ENCODE measurements around the gene IQSEC3. TPM values are rescaled to one million over a fixed set of nuclear protein-coding genes. Genes with fewer than 3 reads are reported as not detected.
"Not testable (repeated sequence)": the region's sequence is repeated elsewhere in the genome, so short reads cannot be mapped to it uniquely, and the experiment has no call there.

The IQSEC3 gene
- total and polyA plus RNA-seq, 4 donors = 0.29 to 7.5 (median 1.5) TPM

GRCh38 chr12:56683-57346, 9.8 kb upstream of the IQSEC3 start:
- Histone ChIP-seq H3K36me3 (ENCODE audit: control insufficient read depth in 4 of 4, insufficient read depth in 4 of 4, low read length in 4 of 4) (no peaks in the 10 kb centered on the region), H3K4me3 (no peak overlapping the region), H3K27me3 (ENCODE audit: control insufficient read depth in 3 of 3, insufficient read depth in 3 of 3, low read length in 2 of 3) (peaks cover 2 to 10% (median 6%) of the 10 kb centered on the region in 3 donors), H3K9me3 (ENCODE audit: control insufficient read depth in 4 of 4, insufficient read depth in 3 of 4, low read length in 3 of 4) (peaks cover 0 to 9% (median 1%) of the 10 kb centered on the region in 4 donors), H3K9ac (ENCODE audit: insufficient read depth in 1 of 2, low read length in 2 of 2) (no peak overlapping the region), H3K4me1 (ENCODE audit: control insufficient read depth in 5 of 5, insufficient read depth in 5 of 5, low read length in 5 of 5) (no peaks in the 10 kb centered on the region), H3K27ac (ENCODE audit: low read depth in 1 of 2, low read length in 1 of 2) (no peak overlapping the region)
- ATAC-seq (ENCODE audit: insufficient read depth, low FRiP score) = no peak
- DNase-seq = no peak
- TF ChIP-seq CTCF (IDR thresholded peaks at IDR 0.05; ENCODE audit: control extremely low read depth, extremely low read depth) = no peak
- WGBS, 2 donors = 64 to 68% methylated on average over 7 of the region's 7 CpGs

GRCh38 chr12:57539-57938, 9.0 kb upstream of the IQSEC3 start:
- Histone ChIP-seq H3K4me3 (no peak overlapping the region), H3K9ac (ENCODE audit: insufficient read depth in 1 of 2, low read length in 2 of 2) (no peak overlapping the region), H3K9me3 (ENCODE audit: control insufficient read depth in 4 of 4, insufficient read depth in 3 of 4, low read length in 3 of 4) (peaks cover 0 to 7% (median 1%) of the 10 kb centered on the region in 4 donors), H3K27me3 (ENCODE audit: control insufficient read depth in 3 of 3, insufficient read depth in 3 of 3, low read length in 2 of 3) (peaks cover 2 to 9% (median 6%) of the 10 kb centered on the region in 3 donors), H3K4me1 (ENCODE audit: control insufficient read depth in 5 of 5, insufficient read depth in 5 of 5, low read length in 5 of 5) (no peaks in the 10 kb centered on the region), H3K36me3 (ENCODE audit: control insufficient read depth in 4 of 4, insufficient read depth in 4 of 4, low read length in 4 of 4) (no peaks in the 10 kb centered on the region), H3K27ac (ENCODE audit: low read depth in 1 of 2, low read length in 1 of 2) (no peak overlapping the region)
- no peak for TF ChIP-seq CTCF (IDR thresholded peaks at IDR 0.05; ENCODE audit: control extremely low read depth, extremely low read depth)
- ATAC-seq (ENCODE audit: insufficient read depth, low FRiP score) = no peak
- DNase-seq = no peak
- WGBS, 2 donors = 79 to 80% methylated on average over 7 of the region's 7 CpGs

- Histone ChIP-seq H3K9me3 (ENCODE audit: control insufficient read depth in 4 of 4, insufficient read depth in 3 of 4, low read length in 3 of 4) (peaks cover 0 to 7% (median 1%) of the 10 kb centered on the region in 4 donors), H3K9ac (ENCODE audit: insufficient read depth in 1 of 2, low read length in 2 of 2) (no peak overlapping the region), H3K27ac (ENCODE audit: low read depth in 1 of 2, low read length in 1 of 2) (no peak overlapping the region), H3K36me3 (ENCODE audit: control insufficient read depth in 4 of 4, insufficient read depth in 4 of 4, low read length in 4 of 4) (no peaks in the 10 kb centered on the region), H3K4me1 (ENCODE audit: control insufficient read depth in 5 of 5, insufficient read depth in 5 of 5, low read length in 5 of 5) (no peaks in the 10 kb centered on the region), H3K27me3 (ENCODE audit: control insufficient read depth in 3 of 3, insufficient read depth in 3 of 3, low read length in 2 of 3) (peaks cover 2 to 9% (median 3%) of the 10 kb centered on the region in 3 donors), H3K4me3 (no peak overlapping the region)
- TF ChIP-seq CTCF (IDR thresholded peaks at IDR 0.05; ENCODE audit: control extremely low read depth, extremely low read depth) = no peak
- DNase-seq (no peak), ATAC-seq (ENCODE audit: insufficient read depth, low FRiP score) (no peak)
Observed at GRCh38 chr12:58832-59231, 7.7 kb upstream of the IQSEC3 start.

- not testable (repeated sequence) for H3K27me3 ChIP-seq (ENCODE audit: control insufficient read depth in 3 of 3, insufficient read depth in 3 of 3, low read length in 2 of 3); H3K4me1 ChIP-seq (ENCODE audit: control insufficient read depth in 5 of 5, insufficient read depth in 5 of 5, low read length in 5 of 5); H3K9me3 ChIP-seq (ENCODE audit: control insufficient read depth in 4 of 4, insufficient read depth in 3 of 4, low read length in 3 of 4); H3K4me3 ChIP-seq; ATAC-seq (ENCODE audit: insufficient read depth, low FRiP score); DNase-seq; H3K27ac ChIP-seq (ENCODE audit: low read depth in 1 of 2, low read length in 1 of 2); H3K36me3 ChIP-seq (ENCODE audit: control insufficient read depth in 4 of 4, insufficient read depth in 4 of 4, low read length in 4 of 4); H3K9ac ChIP-seq (ENCODE audit: insufficient read depth in 1 of 2, low read length in 2 of 2)
Observed at GRCh38 chr12:61845-62244, 4.7 kb upstream of the IQSEC3 start.

GRCh38 chr12:65491-66063, 990 bp upstream of the IQSEC3 start:
- H3K27me3 ChIP-seq (ENCODE audit: control insufficient read depth in 3 of 3, insufficient read depth in 3 of 3, low read length in 2 of 3); H3K4me3 ChIP-seq; H3K9ac ChIP-seq (ENCODE audit: insufficient read depth in 1 of 2, low read length in 2 of 2); ATAC-seq (ENCODE audit: insufficient read depth, low FRiP score); H3K27ac ChIP-seq (ENCODE audit: low read depth in 1 of 2, low read length in 1 of 2); DNase-seq; H3K4me1 ChIP-seq (ENCODE audit: control insufficient read depth in 5 of 5, insufficient read depth in 5 of 5, low read length in 5 of 5); H3K36me3 ChIP-seq (ENCODE audit: control insufficient read depth in 4 of 4, insufficient read depth in 4 of 4, low read length in 4 of 4); H3K9me3 ChIP-seq (ENCODE audit: control insufficient read depth in 4 of 4, insufficient read depth in 3 of 4, low read length in 3 of 4): not testable (repeated sequence)
- WGBS, 2 donors = 54 to 69% methylated on average over 4 of the region's 4 CpGs

- not testable (repeated sequence) for H3K27ac ChIP-seq (ENCODE audit: low read depth in 1 of 2, low read length in 1 of 2); H3K9ac ChIP-seq (ENCODE audit: insufficient read depth in 1 of 2, low read length in 2 of 2); H3K9me3 ChIP-seq (ENCODE audit: control insufficient read depth in 4 of 4, insufficient read depth in 3 of 4, low read length in 3 of 4); H3K27me3 ChIP-seq (ENCODE audit: control insufficient read depth in 3 of 3, insufficient read depth in 3 of 3, low read length in 2 of 3); H3K4me3 ChIP-seq; H3K4me1 ChIP-seq (ENCODE audit: control insufficient read depth in 5 of 5, insufficient read depth in 5 of 5, low read length in 5 of 5); H3K36me3 ChIP-seq (ENCODE audit: control insufficient read depth in 4 of 4, insufficient read depth in 4 of 4, low read length in 4 of 4)
- WGBS, 2 donors = 3 to 5% methylated on average over 31 to 50 of the region's 66 CpGs
- ATAC-seq (ENCODE audit: insufficient read depth, low FRiP score) (peak; percentile 96), DNase-seq (peak; percentile 47 to 74 (median 65))
Observed at GRCh38 chr12:66782-67504, 376 bp downstream of the IQSEC3 start.
